WTC11 (cell line): ENCODE data around the gene BCL7A. TPM values are rescaled to one million over a fixed set of nuclear protein-coding genes. Genes with fewer than 3 reads are reported as not detected.

Source experiments
- ATAC-seq: fragments of 200-7000 bp; cut with Tn5 transposase; 2 replicates; pipeline ENCODE4 v1.10.0; 2021; ENCODE audit warnings: mild to moderate bottlenecking, moderate library complexity
- CTCF ChIA-PET: fragments of 300-600 bp; sonication (Branson Sonifier 250); formaldehyde crosslinking; loops from one replicate; lab custom pipeline; 2021; ENCODE audit warnings: antibody characterized with exemption; lab: Charles Lee
- POLR2A ChIA-PET: fragments of 350-600 bp; sonication (Branson Sonifier 250); formaldehyde crosslinking; loops from one replicate; lab custom pipeline; 2021; ENCODE audit warnings: antibody characterized with exemption; lab: Charles Lee
- DNase-seq: peaks from one replicate; pipeline ENCODE4 v3.0.0; 2021; ENCODE audit warnings: low spot score
- H3K27ac Mint-ChIP-seq: 2 replicates; pipeline ENCODE4 v1.8.0; 2021; ENCODE audit warnings: mixed read lengths
- H3K27me3 Mint-ChIP-seq: 2 replicates; pipeline ENCODE4 v1.8.0; 2021; ENCODE audit warnings: low read depth, mild to moderate bottlenecking, moderate library complexity, mixed read lengths
- H3K36me3 Mint-ChIP-seq: 2 replicates; pipeline ENCODE4 v1.8.0; 2021; ENCODE audit warnings: mixed read lengths
- H3K4me1 Mint-ChIP-seq: 2 replicates; pipeline ENCODE4 v1.8.0; 2022; ENCODE audit warnings: mixed read lengths
- H3K4me3 Mint-ChIP-seq: 2 replicates; pipeline ENCODE4 v1.8.0; 2021; ENCODE audit warnings: mild to moderate bottlenecking, moderate library complexity, mixed read lengths
- H3K9me3 Mint-ChIP-seq: 2 replicates; pipeline ENCODE4 v1.8.0; 2021; ENCODE audit warnings: mixed read lengths
- ATF6 ChIP-seq: sonication (generic); formaldehyde crosslinking; IDR thresholded peaks from 2 replicates; pipeline ENCODE4 v1.8.1; 2023; ENCODE audit warnings: mild to moderate bottlenecking, missing genetic modification reagents
- ETV6 ChIP-seq: sonication (generic); formaldehyde crosslinking; IDR thresholded peaks from 2 replicates; pipeline ENCODE4 v1.8.1; 2022; ENCODE audit warnings: mild to moderate bottlenecking, missing genetic modification reagents
- MAX ChIP-seq: sonication (generic); formaldehyde crosslinking; IDR thresholded peaks from 2 replicates; pipeline ENCODE4 v1.8.0; 2022; ENCODE audit warnings: mild to moderate bottlenecking, missing genetic modification reagents
- NFATC4 ChIP-seq: fragments of 250-450 bp; sonication (Bioruptor Pico); IDR thresholded peaks from 2 replicates; pipeline ENCODE4 v1.9.0; 2021; ENCODE audit warnings: mild to moderate bottlenecking
- NR3C1 ChIP-seq: sonication (generic); formaldehyde crosslinking; conservative IDR thresholded peaks from 2 replicates; pipeline ENCODE4 v1.8.1; 2023; ENCODE audit warnings: low read depth, mild to moderate bottlenecking, missing genetic modification reagents
- RORB ChIP-seq: fragments of 250-450 bp; sonication (Bioruptor Pico); IDR thresholded peaks from 2 replicates; pipeline ENCODE4 v1.9.0; 2021; ENCODE audit warnings: mild to moderate bottlenecking
- SMAD3 ChIP-seq: sonication (generic); formaldehyde crosslinking; IDR thresholded peaks from 2 replicates; pipeline ENCODE4 v1.8.0; 2022; ENCODE audit warnings: missing genetic modification reagents, mild to moderate bottlenecking, borderline replicate concordance
- SMAD4 ChIP-seq: sonication (generic); formaldehyde crosslinking; IDR thresholded peaks from 2 replicates; pipeline ENCODE4 v1.8.0; 2022; ENCODE audit warnings: mild to moderate bottlenecking, missing genetic modification reagents
- TCF7 ChIP-seq: sonication (generic); formaldehyde crosslinking; IDR thresholded peaks from 2 replicates; pipeline ENCODE4 v1.8.0; 2022; ENCODE audit warnings: mild to moderate bottlenecking, low read depth, missing genetic modification reagents, moderate library complexity
- ZNF138 ChIP-seq: sonication (generic); formaldehyde crosslinking; conservative IDR thresholded peaks from 2 replicates; pipeline ENCODE4 v1.8.1; 2022; ENCODE audit warnings: mild to moderate bottlenecking, moderate library complexity, missing genetic modification reagents
- ZNF281 ChIP-seq: sonication (generic); formaldehyde crosslinking; IDR thresholded peaks from 2 replicates; pipeline ENCODE4 v1.8.0; 2023; ENCODE audit warnings: mild to moderate bottlenecking, missing genetic modification reagents
- ZNF425 ChIP-seq: fragments of 250-450 bp; sonication (Bioruptor Pico); conservative IDR thresholded peaks from 2 replicates; pipeline ENCODE4 v1.9.0; 2021; ENCODE audit warnings: mild to moderate bottlenecking
- ZNF671 ChIP-seq: fragments of 250-450 bp; sonication (Bioruptor Pico); IDR thresholded peaks from 2 replicates; pipeline ENCODE4 v1.8.0; 2021; ENCODE audit warnings: mild to moderate bottlenecking
- total RNA-seq: library from RNA; stranded (reverse); gene quantifications from 3 replicates; pipeline ENCODE4 v1.2.3, GENCODE V29; 2021

Gene BCL7A
- total RNA-seq, 1 experiment from 2014 or later: 19.7 TPM

- no peak overlapping the region; the same call in 1 of the 2 replicates for H3K27ac Mint-ChIP-seq
- TF ChIP-seq MAX (no peak), SMAD4 (CRISPR knock-in tag) (no peak), ETV6 (CRISPR knock-in tag) (no peak), NR3C1 (CRISPR knock-in tag) (no peak)
- no peak overlapping the region for H3K4me3 Mint-ChIP-seq
- POLR2A ChIA-PET: no interaction called here
- DNase-seq (no peak), ATAC-seq (no peak)
- CTCF ChIA-PET: interaction anchor here (0.6 to 1.9 kb wide), 5 partner anchors 16 to 132 kb away, joined by 3 to 11 read pairs (median 5); partner anchors contain the start of gene CFAP251
- peaks cover 13% of the 10 kb centered on the region for H3K36me3 Mint-ChIP-seq
- no peaks in the 10 kb centered on the region for H3K27me3 Mint-ChIP-seq
- peaks cover 4% of the 10 kb centered on the region; the same call in 1 of the 2 replicates for H3K4me1 Mint-ChIP-seq
- no peaks in the 10 kb centered on the region for H3K9me3 Mint-ChIP-seq
Measured at GRCh38 chr12:122050706-122051105, 29.0 kb downstream of the BCL7A start.

- H3K9me3 Mint-ChIP-seq: no peaks in the 10 kb centered on the region
- CTCF ChIA-PET: interaction anchor here (0.9 to 1.9 kb wide), 5 partner anchors 20 to 133 kb away, joined by 3 to 11 read pairs (median 5); partner anchors contain the start of gene CFAP251
- H3K27me3 Mint-ChIP-seq: no peaks in the 10 kb centered on the region
- no peak for TF ChIP-seq ZNF671 (CRISPR knock-in tag)
- TF ChIP-seq, all 79 proteins: peak for 0
- peaks cover 7% of the 10 kb centered on the region for H3K36me3 Mint-ChIP-seq
- no peak for ATAC-seq
- POLR2A ChIA-PET: no interaction called here
- peaks cover 4% of the 10 kb centered on the region; the same call in 1 of the 2 replicates for H3K4me1 Mint-ChIP-seq
- H3K27ac Mint-ChIP-seq: no peak overlapping the region
- no peak for DNase-seq
- H3K4me3 Mint-ChIP-seq: no peak overlapping the region
Measured at GRCh38 chr12:122051231-122051876, 29.7 kb downstream of the BCL7A start.

- ATAC-seq (no peak), DNase-seq (no peak)
- CTCF ChIA-PET: interaction anchor here (1.1 to 1.9 kb wide), 3 partner anchors 21 to 134 kb away, joined by 3 to 5 read pairs (median 5); partner anchors contain the start of gene CFAP251
- Mint-ChIP-seq H3K27ac (peak overlapping the region; percentile 13; the same call in 1 of the 2 replicates), H3K4me3 (no peak overlapping the region), H3K27me3 (no peaks in the 10 kb centered on the region), H3K36me3 (peaks cover 13% of the 10 kb centered on the region), H3K9me3 (no peaks in the 10 kb centered on the region), H3K4me1 (peaks cover 4% of the 10 kb centered on the region; the same call in 1 of the 2 replicates)
- no peak for TF ChIP-seq ZNF425 (CRISPR knock-in tag)
- TF ChIP-seq NFATC4 (CRISPR knock-in tag): no peak
- TF ChIP-seq ZNF138 (CRISPR knock-in tag): no peak
- TF ChIP-seq SMAD3 (CRISPR knock-in tag): no peak
- TF ChIP-seq RORB (CRISPR knock-in tag): no peak
- TF ChIP-seq TCF7 (CRISPR knock-in tag): no peak
- TF ChIP-seq ATF6 (CRISPR knock-in tag): no peak
- TF ChIP-seq ZNF281 (CRISPR knock-in tag): no peak
- POLR2A ChIA-PET: no interaction called here
Measured at GRCh38 chr12:122052285-122052684, 30.6 kb downstream of the BCL7A start.
